ENCODE results near the gene MEPE.

GRCh38 chr4:87835197-87835596 lies 2.4 kb downstream of the MEPE start:
- TF ChIP-seq CTCF (IDR thresholded peaks at IDR 0.05): no peak
- TF ChIP-seq POLR2A (IDR thresholded peaks at IDR 0.05): no peak
